GM04503 (cell line): ENCODE data around the gene FBXO11.

ENCODE experiments used
- DNase-seq: peaks from one replicate; pipeline ENCODE4 v3.0.0-alpha.2; 2012; ENCODE audit warnings: low read depth

Gene FBXO11

DNA sequence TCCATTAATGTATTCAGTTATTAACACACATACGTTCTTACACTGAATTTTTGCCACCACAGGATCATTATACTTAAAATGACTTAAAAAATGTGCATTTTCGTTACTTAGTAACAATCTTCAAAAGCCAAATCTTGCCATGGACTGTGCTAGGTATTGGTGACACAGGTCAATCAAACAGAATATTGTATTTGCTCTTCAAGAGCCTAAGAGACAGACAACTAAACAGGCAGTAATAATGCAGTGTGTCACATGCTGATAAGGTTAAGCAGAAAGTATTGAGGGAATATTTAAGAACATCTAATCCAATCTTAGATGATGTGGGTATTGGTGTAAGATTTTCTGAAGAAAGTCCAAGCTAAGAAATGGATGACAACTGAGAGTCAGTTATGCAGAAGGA lies 56.9 kb downstream of the FBXO11 start:
- no peak for DNase-seq

GRCh38 chr2:47844162-47844561 lies 62.1 kb downstream of the FBXO11 start:
- no peak for DNase-seq

DNA sequence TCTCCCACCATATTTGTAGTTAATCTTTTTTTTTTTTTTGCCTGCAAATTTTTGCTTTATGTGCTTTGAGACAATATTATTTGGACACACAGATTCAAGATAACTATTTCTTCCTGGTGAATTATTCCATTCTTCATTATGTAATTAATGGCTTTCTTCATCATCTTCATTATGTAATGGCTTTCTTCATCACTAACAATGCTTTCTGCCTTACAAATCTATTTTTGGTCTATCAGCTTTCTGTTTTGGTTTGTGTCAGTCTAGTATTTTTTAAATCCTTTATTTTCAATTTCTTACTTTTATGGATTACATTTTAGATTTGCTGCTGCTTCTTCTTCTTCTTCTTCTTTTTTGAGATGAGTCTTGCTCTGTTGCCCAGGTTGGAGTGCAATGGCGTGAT lies 62.9 kb downstream of the FBXO11 start:
- no peak for DNase-seq

DNA sequence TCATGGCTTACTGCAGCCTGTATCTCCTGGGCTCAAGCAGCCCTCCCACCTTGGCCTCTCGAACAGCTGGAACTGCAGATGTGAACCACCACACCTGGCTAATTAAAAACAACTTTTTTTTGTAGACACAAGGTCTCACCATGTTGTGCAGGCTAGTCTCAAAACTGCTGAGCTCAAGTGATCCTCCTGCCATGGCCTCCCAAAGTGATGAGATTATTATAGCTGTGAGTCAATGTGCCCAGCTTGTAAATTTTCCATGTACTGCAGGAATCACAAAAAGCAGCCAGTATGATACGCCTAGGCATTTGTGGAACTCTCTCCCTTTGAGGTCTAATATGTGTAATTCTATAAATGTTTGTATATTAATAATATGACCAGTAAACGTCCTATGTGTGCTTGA lies 63.5 kb downstream of the FBXO11 start:
- no peak for DNase-seq

GRCh38 chr2:47838686-47839085 lies 67.6 kb downstream of the FBXO11 start:
- DNase-seq: no peak

DNA sequence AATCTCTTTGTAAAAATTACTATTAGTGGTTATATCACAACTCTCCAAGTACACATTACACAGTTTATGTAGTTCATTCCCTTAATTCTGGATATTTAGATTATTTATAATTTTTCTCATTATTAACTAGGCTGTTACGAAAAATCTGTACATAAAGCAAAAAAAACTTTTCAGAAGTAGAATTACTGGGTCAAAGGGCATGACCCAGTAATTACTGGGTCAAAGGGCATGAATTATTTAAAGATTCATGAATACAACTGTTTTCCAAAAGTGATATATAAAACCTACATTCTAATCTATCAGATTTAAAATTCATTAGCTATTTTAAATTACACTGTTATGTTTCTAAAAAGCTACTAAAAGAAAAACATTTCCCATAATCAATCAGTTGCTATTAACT lies 68.0 kb downstream of the FBXO11 start:
- no peak for DNase-seq

DNA sequence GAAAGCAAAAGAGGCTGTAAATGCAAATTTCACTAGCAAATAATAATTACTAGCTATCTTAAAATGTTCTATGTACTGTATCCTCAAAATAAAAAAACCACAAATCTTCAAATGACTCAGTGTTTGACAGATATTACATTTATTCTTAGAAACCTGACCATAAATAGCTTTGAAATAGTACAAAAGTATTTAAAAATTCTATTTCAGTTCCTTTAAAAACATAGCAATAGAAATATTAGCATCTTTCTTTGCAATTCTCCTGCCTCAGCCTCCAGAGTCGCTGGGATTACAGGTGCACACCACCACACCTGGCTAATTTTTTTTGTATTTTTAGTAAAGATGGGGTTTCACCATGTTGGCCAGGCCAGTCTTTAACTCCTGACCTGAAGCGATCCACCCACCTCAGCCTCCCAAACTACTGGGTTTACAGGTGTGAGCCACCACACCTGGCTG lies 72.8 kb downstream of the FBXO11 start:
- DNase-seq: no peak

DNA sequence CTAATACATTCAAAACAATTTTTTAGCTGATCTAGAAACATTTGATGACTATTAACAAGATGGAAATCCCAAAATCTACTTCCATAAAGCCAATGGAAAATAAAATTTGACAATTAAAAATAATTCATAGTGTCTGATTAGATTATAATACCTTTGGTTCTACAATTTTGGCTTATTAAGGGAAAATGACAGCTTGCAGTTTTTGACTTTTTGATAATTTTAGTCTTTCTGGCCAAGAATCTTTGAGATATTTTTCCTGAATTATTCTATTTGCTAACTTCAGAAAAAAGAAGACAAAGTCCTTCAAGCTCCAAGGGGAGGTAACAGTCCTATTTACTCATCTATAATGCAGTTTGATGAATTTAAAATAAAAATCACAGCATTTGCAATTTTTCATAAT lies 83.8 kb downstream of the FBXO11 start:
- DNase-seq: no peak

GRCh38 chr2:47819834-47820233 lies 86.5 kb downstream of the FBXO11 start:
- DNase-seq: no peak

- DNase-seq: no peak
Measured at GRCh38 chr2:47818777-47819176, 87.5 kb downstream of the FBXO11 start.

GRCh38 chr2:47815764-47816163 lies 90.5 kb downstream of the FBXO11 start:
- DNase-seq: no peak

DNA sequence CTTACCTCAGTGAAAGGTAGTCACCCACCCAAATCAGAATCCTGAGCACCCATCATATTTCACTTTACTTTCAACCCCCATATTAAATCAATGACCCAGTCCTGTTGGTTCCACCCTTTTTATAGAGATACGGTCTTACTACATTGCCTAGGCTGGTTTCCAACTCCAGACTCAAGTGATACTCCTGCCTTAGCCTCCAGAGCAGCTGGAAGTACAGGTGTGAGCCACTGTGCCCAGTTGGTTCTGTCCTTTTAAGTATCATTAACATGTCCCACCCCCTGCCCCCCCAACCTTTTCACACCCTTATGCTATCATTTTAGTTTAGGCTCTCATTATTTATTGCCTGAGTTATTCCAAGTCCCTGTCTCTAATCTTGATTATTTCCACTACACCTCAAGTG lies 94.6 kb downstream of the FBXO11 start:
- no peak for DNase-seq

- DNase-seq: no peak
Measured at GRCh38 chr2:47810850-47811249, 95.4 kb downstream of the FBXO11 start.

DNA sequence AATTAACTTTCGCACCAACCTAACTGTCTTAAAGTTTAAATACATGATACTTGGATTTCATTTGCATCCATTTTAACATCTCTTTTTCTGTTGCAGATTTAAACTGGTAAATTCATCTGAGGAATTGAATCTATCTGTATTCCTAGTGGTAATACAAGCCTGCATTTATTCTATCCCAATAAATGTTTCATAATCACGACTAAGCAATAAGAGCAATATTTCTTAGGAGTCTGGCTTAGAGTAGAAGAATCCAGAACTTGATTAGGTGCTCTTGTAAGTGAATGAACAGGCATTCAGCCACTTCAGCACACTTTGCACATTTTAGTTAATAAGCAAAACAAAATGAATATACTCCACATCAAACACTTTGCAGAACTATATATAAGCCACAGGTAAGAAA lies 96.4 kb downstream of the FBXO11 start:
- DNase-seq: no peak

GRCh38 chr2:47808614-47809013 lies 97.7 kb downstream of the FBXO11 start:
- no peak for DNase-seq

DNA sequence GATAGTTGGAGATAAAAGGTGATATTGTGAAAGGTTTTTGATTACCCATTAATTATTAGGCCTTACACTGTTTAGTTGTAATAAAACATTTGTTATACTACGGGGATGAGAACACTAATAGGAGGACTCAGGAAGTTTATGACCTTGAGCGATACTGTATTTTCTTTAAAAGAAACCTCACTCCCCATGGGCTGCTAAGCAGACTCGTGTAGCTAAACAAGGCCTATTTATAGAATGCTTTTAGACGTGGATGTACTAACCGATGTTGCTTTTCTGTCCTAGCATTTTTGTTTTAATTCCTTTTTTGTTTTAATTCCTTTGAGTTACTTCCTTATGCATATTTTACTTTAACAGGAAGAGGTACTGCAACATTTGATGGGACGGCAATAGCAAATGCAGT lies 100.4 kb downstream of the FBXO11 start:
- no peak for DNase-seq

DNA sequence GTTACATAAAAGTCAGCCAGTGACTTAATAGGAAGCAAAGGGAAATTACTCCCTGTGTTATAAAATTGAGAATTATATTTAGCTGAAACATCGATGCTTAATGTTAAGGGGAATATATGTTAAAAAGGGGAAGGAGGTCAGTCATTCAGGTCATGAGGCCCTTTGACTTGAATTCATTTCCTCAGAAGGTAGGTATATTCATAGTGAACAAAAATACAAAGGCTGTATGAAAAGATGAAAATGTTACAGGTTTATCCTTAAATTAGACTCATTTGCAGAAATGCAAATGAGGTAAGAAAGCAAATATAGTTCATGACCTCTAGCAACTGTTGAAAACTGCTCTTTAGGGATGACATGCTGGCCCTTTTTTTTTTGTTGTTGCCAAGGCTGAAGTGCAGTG lies 102.5 kb downstream of the FBXO11 start:
- DNase-seq: no peak

DNA sequence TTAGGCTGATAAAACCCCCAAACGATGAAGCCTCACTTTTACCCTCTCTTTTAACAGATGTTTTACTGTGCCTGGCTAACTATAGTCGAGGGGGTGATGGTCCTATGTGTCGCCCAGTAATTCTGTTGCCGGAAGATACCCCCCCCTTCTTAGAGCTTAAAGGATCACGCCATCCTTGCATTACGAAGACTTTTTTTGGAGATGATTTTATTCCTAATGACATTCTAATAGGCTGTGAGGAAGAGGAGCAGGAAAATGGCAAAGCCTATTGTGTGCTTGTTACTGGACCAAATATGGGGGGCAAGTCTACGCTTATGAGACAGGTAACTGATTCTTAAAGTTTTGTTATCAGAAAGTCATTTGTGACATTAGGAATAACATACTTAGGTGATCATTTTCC lies 102.9 kb downstream of the FBXO11 start:
- DNase-seq: no peak

GRCh38 chr2:47801118-47801517 lies 105.2 kb downstream of the FBXO11 start:
- no peak for DNase-seq

DNA sequence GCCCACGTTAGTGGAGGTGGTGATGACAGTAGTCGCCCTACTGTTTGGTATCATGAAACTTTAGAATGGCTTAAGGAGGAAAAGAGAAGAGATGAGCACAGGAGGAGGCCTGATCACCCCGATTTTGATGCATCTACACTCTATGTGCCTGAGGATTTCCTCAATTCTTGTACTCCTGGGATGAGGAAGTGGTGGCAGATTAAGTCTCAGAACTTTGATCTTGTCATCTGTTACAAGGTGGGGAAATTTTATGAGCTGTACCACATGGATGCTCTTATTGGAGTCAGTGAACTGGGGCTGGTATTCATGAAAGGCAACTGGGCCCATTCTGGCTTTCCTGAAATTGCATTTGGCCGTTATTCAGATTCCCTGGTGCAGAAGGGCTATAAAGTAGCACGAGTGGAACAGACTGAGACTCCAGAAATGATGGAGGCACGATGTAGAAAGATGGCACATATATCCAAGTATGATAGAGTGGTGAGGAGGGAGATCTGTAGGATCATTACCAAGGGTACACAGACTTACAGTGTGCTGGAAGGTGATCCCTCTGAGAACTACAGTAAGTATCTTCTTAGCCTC lies 107.2 kb downstream of the FBXO11 start:
- no peak for DNase-seq

- no peak for DNase-seq
Measured at GRCh38 chr2:47798631-47799030, 107.7 kb downstream of the FBXO11 start.

- DNase-seq: no peak
Measured at GRCh38 chr2:47796090-47796697, 110.1 kb downstream of the FBXO11 start.

- no peak for DNase-seq
Measured at GRCh38 chr2:47785986-47786385, 120.3 kb downstream of the FBXO11 start.

DNA sequence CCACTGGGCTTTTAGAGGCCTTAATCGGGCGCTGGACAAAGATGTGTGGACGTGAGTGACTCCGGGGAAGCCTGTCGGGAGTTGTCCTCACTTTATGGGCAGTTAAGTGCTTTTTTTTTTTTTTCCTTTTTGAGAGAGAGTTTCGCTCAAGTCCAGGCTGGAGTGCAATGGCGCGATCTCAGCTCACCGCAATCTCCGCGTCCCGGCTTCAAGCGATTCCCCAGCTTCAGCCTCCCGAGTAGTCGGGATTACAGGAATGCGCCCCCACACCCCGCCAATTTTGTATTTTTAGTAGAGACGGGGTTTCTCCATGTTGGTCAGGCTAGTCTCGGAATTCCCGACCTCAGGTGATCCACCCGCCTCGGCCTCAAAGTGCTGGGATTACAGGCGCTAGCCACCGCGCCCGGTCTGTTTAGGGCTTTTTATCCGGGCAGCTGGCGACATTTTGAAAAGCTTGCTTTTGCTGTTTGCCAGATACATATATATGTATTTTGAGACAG lies 121.9 kb downstream of the FBXO11 start:
- no peak for DNase-seq
